GM10248 (cell line): Measurements from ENCODE around the gene KCNQ1.

Experiments
- CTCF ChIA-PET: fragments of 300-600 bp; sonication (Branson Sonifier 250); formaldehyde crosslinking; extraction: SDS; loops from one replicate; lab custom pipeline; 2021; ENCODE audit warnings: antibody characterized with exemption; lab: Yijun Ruan, JAX
- POLR2A ChIA-PET: fragments of 350-650 bp; sonication (Branson Sonifier 250); formaldehyde crosslinking; extraction: SDS; loops from one replicate; lab custom pipeline; 2020; ENCODE audit warnings: antibody characterized with exemption; lab: Yijun Ruan, JAX
- DNase-seq: peaks from one replicate; pipeline ENCODE4 v3.0.0; 2012; ENCODE audit errors: extremely low spot score
- TF ChIP-seq, protein P1 (sequence below): IDR thresholded peaks from 2 replicates; pipeline ENCODE4 v1.5.1; 2012; ENCODE audit warnings: mild to moderate bottlenecking, low read depth; ENCODE audit errors: extremely low read depth, missing control alignments, control extremely low read depth

The KCNQ1 gene

DNA sequence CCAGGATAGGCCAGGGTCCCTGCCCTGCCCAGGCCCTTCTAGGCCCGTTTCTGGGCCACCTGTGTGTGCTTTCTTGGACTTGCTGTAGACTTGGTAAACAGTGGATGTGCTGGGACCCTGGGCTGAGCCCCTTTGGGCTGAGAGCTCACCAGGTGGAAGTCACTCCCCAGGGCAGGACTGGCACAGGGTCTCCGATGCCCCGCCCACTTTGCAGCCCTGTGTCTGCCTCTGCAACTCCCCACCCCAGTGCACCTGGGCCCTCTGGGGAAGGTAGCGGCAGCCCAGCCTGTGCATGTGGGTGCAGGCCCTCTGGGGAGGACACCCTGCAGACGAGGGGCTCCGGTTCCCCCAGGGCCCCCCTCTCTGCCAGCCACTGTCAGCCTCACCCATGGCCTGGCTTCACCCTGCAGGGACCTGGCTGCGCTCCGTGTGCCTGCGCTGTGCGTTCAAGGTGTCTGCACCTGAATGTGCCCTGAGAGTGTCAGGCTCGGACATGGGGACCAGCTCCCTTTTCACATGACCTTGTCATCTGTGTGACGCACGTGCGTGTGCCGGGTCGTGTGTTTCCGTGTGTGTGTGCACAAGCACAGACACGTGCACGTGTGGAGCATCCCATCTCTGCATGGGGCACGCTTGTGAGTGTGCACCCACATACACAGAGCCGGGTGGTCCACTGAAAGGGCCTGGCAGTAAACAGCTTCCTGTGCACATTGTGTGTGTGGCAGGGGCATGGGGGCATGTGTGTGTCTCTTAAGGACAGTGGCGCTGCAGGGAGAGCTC, 136.5 kb downstream of the KCNQ1 start:
- DNase-seq = no peak
- TF ChIP-seq, protein P1, sequence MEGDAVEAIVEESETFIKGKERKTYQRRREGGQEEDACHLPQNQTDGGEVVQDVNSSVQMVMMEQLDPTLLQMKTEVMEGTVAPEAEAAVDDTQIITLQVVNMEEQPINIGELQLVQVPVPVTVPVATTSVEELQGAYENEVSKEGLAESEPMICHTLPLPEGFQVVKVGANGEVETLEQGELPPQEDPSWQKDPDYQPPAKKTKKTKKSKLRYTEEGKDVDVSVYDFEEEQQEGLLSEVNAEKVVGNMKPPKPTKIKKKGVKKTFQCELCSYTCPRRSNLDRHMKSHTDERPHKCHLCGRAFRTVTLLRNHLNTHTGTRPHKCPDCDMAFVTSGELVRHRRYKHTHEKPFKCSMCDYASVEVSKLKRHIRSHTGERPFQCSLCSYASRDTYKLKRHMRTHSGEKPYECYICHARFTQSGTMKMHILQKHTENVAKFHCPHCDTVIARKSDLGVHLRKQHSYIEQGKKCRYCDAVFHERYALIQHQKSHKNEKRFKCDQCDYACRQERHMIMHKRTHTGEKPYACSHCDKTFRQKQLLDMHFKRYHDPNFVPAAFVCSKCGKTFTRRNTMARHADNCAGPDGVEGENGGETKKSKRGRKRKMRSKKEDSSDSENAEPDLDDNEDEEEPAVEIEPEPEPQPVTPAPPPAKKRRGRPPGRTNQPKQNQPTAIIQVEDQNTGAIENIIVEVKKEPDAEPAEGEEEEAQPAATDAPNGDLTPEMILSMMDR = no peak
- CTCF ChIA-PET = no interaction called here
- POLR2A ChIA-PET = interaction anchor here (0.5 kb wide), 1 partner anchor 321 kb away, joined by 4 read pairs; a partner anchor contains a TSS

DNA sequence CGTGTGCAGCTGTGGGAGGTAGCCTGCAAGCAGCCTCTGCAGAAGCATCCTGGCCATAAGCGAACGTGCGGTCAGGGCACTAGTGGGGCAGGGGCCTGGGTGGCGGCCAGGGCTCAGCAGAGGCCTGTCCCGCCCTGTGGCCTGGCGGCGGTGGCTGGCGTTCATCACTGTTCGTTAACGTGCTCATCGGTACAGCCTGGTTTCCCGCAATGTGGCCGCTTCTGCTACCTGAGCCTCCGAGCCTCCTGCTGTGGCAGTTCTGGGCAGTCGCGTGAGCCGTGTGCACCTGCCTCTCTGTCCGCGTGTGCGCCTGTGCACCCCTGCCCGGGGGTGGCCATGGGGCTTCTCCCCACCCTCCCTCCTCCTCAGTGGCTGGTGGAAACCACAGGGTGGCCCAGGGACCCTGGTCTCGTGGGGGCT, 137.1 kb downstream of the KCNQ1 start:
- TF ChIP-seq, protein P1 = no peak
- ChIA-PET POLR2A (no interaction called here), CTCF (no interaction called here)
- DNase-seq = no peak

- POLR2A ChIA-PET = no interaction called here
- CTCF ChIA-PET = no interaction called here
- no peak for DNase-seq
- TF ChIP-seq, protein P1 = no peak
Measured at GRCh38 chr11:2582351-2582945, 137.6 kb downstream of the KCNQ1 start.

GRCh38 chr11:2582946-2583604, 138.3 kb downstream of the KCNQ1 start:
- POLR2A ChIA-PET = no interaction called here

GRCh38 chr11:2583605-2583958, 138.8 kb downstream of the KCNQ1 start:
- DNase-seq = no peak
- CTCF ChIA-PET = no interaction called here
- POLR2A ChIA-PET = no interaction called here
- TF ChIP-seq, protein P1 = no peak

More at GRCh38 chr11:2582946-2583604, 138.3 kb downstream of the KCNQ1 start:
- CTCF ChIA-PET = no interaction called here
- TF ChIP-seq, protein P1 = no peak
- no peak for DNase-seq

GRCh38 chr11:2584434-2584811, 139.6 kb downstream of the KCNQ1 start:
- POLR2A ChIA-PET = no interaction called here
- TF ChIP-seq, protein P1 = no peak
- DNase-seq = no peak
- CTCF ChIA-PET = no interaction called here
